Activated CD4-positive, alpha-beta T cell treated with anti-CD3 and anti-CD28 coated beads, Interleukin-2, amount 50 U/mL, for 24 hours (primary cell): ENCODE data around the gene MTRFR.
"Not testable (repeated sequence)": the region's sequence is repeated elsewhere in the genome, so short reads cannot be mapped to it uniquely, and the experiment has no call there.

Experiments
- DNase-seq, 2 donors: peaks; one replicate each; pipeline ENCODE4 v3.0.0-alpha.2; 2020; ENCODE audit warnings: low read depth in 1 of 2, low spot score in 1 of 2

Gene MTRFR

DNA sequence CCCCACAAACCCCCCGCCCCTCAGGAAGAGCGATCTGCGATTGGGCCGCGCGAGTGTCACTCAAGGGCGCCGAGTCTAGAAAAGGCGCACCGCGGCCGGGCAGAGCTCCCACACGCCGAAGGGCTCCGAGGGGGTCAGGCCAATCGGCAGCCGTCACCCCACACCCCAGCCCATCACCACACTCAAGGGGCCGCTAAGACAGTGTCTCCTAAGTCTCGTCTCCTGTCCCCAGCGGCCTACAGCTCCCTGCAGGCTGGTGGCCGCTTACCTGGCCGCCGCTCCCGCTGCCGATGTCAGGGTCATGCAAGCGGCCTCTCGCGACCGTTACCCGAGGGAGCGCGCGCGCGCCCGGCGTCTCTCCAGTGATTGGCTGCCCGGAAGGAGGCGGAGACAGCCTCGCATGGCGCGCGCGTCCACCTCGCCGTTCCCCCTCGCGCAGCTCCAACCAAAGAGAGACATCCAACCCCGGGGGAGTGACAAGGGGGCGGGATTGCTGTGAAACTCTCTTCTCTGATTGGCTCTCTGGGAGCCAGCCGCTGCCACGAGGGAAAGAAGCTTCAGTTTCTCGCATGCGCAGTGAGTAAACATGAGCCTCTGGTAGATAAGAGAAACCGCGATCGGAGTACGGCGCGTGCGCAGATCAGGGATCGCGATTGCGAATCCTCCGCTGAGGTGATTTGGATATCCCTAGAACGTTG, at the start of gene MTRFR, which contains the start of gene MPHOSPH9:
TSS of gene MTRFR (plus strand) at position 630 of the 698 bp plus-strand sequence. CDS start 20,239 bp downstream, outside the sequence.
TSS of gene MPHOSPH9 (minus strand) at position 335 of the 698 bp plus-strand sequence. CDS start 2,777 bp downstream, outside the sequence.
- peak; percentile 96 to 100 for DNase-seq

DNA sequence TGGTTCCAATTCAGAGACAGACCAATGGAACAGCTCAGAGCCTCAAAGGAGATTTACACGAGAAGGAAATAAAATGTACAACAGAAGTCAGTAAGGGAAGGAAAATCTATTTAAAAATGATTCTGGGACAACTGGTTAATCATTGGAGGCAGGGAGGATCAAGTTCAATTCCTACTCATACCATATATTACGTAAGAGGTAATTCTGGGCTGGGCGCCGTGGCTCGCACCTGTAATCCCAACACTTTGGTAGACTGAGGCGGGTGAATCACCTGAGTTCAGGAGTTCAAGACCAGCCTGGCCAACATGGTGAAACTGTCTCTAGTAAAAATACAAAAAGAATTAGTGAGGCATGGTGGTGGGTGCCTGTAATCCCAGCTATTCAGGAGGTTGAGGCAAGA, 45.6 kb upstream of the MTRFR start:
- DNase-seq, result no peak

DNA sequence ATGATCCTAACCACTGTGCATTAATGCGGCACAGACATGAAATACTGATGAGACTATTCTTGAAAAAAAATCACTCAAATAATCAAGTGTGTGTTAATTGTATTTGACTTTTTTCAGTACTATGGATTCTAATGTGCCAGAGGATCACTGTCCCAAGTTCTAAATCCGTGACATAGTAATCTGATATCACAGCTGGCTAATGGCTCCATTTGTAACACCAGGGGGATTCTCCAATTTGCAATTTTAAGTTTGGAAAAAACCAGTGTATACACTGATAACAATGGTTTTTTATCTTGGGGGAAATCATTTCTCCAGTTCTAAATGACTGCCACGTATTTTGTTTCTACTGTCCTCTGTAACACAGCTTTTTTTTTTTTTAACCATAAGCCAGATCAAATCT, 33.3 kb upstream of the MTRFR start:
- DNase-seq, result no peak

DNA sequence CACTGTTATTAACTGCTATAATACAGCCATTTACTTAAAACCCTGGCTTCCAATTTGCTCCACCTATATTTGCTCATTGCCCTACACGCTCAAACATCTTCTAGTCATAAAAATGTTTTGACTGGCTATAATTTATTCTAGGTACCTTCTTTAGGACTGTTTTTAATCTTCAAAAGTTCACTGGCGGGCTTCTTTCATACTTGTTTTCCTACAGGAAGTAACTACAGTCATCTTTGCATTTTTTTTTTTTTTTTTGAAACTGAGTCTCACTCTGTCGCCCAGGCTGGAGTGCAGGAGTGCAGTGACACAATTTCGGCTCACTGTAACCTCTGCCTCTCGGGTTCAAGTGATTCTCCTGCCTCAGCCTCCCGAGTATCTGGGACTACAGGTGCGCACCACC, 32.8 kb upstream of the MTRFR start:
- DNase-seq, result no peak

DNA sequence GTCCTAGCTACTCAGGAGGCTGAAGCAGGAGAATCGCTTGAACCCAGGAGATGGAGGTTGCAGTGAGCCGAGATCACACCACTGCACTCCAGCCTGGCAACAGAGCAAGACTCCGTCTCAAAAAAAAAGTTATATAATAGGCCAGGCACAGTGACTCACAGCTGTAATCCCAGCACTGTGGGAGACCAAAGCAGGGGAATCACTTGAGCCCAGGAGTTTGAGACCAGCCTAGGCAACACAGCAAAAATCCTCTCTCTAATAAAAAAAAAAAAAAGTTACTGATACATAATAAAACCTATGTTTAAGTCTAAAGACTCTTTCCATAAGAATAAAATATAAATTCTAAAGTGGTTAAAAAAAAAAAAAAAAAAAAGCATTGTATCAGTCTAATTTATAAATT, 26.4 kb upstream of the MTRFR start:
- DNase-seq, result not testable (repeated sequence)

DNA sequence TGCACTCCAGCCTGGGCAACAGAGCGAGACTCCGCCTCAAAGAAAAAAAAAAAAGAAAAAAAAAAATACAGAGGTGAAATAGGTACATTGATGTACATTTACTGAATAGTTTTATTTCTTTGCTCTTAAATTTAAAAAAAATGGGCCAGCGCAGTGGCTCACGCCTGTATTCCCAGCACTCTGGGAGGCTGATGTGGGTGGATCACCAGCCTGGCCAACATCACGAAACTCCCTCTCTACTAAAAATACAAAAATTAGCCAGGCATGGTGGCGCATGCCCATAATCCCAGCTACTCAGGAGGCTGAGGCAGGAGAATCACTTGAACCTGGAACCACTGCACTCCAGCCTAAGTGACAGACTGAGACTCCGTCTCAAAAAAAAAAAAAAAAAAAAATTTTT, 25.4 kb upstream of the MTRFR start:
- DNase-seq, result not testable (repeated sequence)

DNA sequence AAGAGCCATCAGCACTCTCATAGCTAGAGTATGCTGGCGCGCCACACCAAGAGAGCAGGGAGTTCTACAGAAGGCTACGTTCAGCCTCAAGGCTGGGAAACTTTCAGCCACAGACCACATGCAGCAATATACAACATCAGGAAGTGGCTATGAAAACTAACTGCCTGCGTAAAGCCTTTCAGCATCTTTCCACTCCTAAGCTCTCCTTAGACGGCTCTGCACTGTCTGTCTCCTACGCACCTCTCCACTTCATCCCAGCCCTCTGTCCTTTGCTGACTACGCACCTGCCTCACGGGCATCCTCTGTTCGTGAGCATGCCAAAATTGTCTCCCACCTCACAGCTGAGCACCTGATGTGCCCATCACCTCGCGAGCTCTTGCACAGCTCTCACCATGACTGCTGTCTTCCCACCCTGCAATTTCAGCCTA, 10.0 kb upstream of the MTRFR start:
- peak in 1 of 2 donors; percentile 49 for DNase-seq

DNA sequence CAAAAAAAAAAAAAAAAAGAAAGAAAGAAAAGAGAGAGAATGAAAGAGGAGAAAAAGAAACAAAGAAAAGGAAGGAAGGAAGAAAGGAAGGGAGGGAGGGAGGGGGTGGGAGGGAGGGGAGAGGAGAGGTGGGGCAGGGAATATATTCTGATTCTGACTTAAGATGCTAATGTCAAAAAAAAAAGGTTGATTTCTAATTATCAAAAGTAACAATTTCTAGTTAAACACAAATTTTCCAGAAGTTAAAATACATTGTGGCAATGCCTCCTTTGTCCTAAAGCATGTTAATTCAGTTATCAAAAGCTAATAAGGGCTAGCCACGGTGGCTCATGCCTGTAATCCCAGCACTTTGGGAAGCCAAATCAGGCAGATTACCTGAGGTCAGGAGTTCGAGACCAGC, 7.8 kb upstream of the MTRFR start:
- no peak for DNase-seq

DNA sequence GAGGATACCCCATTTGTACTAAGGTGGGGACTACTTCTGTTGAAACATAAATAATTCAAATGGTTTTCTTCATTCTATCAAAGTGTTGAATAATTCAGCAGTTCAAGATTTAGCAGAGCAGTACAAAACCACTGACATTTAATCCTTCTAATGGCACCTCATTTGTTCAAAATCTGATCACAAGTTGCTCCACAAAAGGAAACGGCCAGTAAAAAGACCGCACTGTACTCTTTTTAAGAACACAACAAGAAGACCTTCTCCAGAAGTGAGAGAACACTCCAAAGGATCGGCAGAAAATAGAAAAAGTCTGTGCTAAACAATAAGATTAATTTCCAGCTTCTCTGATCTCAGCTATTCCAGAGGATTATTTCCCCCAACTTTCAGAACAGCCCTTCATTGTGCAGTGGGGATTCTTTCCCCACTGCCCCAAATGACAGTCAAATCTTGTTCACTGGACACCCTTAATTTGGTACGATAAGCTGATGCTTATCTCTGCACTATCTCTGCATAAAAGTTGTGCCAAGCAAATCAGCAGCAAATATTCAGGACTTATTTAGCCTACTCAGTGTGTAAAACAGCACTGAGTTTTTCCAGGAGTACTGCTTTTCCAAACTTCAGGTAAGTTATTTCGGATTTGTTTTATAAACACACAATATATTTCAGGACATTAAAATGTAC, 5.5 kb upstream of the MTRFR start:
- no peak for DNase-seq

DNA sequence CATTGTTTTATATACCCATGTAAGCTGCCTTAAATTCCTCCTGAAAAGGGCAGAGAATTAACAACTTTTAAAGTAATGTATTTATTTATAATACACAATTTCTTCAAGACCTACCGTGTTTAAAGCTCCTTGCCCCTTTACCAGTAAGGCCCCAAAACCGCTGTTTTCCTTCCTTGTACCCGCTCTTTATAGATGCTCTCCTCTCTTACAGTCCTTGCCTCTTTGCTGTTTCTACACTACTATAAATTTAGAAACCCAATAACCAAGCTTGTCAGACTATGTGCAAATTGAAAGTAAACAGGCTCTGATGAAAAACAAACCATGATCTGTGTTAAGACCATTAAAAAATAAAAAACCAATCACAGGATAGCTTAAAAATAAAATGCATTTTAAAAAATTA, 4.2 kb upstream of the MTRFR start:
- no peak for DNase-seq

DNA sequence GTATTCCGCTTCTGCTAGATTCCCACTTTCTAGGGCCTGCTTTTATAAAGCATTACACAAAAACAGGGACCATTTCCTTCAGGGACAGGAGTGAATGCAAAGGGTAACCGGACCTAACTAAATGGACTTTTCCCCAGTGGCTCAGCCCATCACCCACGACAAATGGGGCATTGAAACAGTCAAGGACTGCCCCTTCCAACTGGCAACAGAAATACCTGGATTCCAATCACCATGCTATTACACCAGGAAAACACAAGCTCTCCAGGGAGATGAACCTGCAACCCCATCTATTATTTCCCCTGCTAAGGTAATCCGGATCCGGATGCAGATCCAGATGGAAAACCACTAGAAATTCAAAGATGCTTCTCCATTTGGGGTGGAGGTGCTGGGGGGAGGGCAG, 1.3 kb upstream of the MTRFR start:
- no peak for DNase-seq

DNA sequence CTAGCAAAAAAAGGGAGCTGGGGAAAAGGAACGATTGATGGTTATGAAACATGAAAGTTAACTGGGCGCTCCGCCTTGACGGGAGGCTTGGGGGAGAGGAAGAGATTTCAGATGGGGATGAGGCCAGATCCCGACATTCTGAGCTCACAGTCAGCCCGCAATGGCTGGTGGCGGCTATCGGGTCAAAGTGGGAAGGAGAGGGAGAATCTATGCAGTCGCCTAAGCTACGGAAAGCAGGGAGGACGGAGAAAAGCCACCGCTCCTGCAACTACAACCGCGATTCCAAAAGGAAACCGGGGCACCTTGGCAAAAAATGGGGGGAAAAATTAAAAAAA, 797 bp upstream of the MTRFR start:
- DNase-seq, result no peak

DNA sequence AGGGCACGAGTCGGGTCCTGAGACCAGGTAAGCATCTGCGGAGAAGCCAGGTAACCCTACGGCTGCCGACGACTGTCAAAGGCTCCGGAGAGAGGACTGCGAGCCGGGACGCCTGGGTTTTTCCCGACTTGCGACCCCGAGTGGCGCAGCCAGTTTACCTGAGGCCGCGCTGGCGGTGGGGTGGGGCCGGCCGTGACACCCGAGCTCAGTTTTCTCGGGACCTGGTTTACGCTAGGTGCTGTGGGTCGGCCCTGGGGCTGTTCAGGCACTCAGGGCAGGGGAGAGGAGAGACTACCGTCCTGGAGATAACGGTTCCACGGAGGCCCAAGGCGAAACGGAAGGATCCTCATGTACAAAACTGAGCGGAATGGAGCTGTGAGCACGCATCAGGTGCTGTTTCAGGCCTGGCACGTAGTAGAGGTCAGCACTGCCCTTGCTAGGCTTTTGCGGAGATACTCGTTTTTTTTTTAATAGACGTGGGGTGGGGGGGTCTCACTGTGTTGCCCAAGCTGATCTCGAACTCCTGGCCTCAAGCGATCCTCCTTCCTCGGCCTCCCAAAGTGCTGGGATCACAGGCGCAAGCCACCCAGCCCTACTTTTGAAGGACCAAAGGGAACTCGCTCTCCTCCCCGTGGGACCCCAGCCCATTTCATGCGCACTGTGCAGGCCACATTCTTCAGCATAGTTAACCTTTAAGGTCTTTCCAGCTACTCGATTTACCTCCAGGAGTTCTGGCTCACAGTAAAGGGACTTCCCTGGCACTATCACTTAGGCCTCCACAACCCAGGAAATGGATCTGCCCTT, 471 bp downstream of the MTRFR start:
- DNase-seq, result no peak

DNA sequence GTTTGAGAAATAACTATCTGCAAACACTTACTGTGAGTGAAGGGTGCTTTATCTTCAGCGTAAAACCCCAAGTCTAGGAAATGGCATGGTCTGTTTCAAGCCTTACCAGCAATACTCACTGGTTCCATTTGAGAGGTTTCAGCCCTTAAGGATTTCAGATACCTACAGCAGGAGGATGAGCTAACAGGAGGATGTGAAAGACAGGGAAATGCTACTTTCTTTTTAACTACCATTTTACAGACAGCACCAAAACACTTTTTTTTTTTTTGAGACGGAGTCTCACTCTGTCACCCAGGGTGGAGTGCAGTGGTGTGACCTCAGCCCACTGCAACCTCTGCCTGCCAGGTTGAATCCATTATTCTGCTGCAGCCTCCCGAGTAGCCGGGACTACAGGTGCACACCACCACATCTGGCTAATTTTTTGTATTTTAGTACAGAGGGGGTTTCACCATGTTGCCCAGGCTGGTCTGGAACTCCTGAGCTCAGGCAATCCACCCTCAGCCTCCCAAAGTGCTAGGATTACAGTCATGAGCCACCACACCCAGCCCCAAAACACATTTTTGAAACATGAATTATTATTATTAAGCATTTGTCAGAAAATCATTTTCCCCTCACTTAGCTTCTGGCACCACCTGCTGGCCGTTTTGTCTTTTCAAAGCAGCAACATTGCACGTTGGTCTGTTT, 4.6 kb downstream of the MTRFR start:
- DNase-seq, result peak; percentile 36 to 53

DNA sequence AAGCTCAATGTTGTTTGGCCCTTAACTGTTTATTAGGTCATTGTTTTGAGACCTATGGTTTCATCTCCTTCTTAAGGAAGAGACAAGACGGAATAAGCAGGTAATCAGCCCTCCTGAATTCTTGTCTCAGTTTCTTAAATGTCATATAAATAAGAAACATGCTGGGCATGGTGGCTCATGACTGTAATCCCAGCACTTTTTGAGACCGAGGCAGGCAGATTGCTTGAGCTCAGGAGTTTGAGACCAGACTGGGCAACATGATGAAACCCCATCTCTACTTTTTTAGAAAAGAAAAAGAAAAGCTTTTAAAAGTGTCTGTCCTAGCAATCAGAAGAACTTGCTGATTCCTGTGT, 5.1 kb downstream of the MTRFR start:
- DNase-seq, result no peak

DNA sequence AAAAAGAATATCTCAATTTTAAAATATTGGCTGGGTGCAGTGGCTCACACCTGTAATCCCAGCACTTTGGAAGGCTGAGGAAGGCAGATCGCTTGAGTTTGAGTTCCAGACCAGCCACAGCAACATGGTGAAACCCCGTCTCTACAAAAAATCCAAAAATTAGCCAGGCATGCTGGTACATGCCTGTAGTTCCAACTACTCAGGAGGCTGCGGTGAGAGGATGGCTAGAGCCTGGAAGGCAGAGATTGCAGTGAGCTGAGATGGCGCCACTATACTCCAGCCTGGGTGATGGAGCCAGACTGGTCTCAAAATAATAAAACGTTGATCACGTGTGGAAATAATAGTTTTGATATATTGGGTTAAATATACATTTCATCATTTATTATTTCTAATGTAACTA, 5.7 kb downstream of the MTRFR start:
- DNase-seq, result no peak

DNA sequence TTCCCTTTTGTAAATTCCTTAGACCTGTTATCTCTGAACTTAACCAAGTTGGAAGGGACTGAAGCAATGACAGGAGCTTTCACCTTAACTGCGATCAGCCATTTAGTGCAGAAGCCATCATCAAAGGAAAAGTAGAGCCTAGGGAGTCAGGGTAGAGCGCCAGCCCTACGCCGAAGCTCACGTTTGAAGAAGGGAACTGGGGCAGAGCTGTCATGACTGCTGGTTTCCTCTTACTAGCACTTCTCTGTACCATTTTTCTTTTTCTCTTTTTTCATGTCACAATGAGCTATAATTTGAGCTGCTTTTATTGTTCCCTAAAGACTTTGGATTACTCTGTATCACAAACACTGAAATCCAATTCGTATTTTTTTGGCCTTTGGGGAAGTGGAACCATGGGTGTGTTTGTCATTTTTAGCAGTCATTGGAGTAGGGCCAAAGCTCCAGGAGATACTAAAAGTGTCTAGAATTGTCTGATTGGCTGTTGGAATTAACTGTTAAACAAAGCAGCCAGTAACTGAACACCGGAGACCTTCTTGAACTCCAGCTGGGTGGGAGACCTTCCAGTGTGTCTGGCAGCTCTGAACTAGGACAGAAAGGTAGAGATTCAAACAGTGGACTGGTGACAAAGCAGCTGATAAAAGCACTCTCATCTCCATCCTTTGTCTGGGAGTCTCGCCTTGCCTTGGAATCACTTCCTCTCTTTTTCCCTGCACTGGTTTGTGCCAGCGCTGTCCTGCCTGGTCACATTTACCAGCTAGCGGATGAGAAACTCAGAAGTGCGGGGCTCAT, 9.1 kb downstream of the MTRFR start:
- DNase-seq, result no peak

DNA sequence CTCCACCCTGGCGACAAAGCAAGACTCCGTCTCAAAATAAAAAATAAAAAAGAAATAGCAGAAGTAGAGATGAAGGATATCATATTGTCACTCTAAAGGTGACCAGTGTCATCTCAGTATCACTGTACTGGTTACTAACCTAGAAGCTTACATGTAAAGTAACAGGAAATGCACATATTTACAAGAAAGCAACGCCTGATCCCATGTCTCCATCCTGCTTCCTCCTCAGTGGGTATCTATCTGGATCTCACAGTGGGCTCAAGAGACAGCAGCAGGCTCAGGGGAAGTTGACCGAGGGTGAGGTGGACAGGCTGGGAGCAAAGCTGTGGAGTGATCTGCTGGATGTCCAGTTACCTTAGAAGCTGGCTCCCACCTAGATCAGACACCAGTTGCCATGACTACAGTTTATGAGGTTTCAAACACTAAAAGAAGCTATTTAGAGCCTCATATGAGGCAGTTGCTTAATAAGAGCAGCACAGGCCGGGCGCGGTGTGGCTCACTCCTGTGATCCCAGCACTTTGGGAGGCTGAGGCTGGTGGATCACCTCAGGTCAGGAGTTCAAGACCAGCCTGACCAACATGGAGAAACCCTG, 10.5 kb downstream of the MTRFR start:
- DNase-seq, result no peak

DNA sequence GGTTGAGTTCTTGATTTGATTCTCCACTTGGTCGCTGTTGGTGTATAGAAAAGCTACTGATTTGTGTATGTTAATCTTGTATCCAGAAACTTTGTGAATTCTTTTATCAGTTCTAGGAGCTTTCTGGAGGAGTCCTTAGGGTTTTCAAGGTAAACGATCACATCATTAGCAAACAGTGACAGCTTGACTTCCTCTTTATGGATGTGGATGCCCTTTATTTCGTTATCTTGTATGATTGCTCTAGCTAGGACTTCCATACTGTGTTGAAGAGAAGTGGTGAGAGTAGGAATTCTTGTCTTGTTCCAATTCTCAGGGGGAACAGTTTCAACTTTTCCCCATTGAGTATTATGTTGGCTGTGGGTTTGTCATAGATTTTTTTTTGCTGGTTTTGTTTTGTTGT, 12.4 kb downstream of the MTRFR start:
- DNase-seq, result no peak

DNA sequence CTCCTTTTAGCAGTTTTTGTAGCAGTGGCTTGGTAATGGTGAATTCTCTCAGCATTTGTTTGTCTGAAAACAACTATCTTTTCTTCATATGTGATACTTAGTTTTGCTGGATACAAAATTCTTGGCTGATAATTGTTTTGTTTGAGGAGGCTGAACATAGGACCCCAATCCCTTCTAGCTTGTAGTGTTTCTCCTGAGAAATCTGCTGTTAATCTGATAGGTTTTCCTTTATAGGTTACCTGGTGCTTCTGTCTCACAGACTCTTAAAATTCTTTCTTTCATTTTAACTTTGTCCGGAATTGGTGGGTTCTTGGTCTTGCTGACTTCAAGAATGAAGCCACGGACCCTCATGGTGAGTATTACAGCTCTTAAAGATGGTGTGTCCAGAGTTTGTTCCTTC, 14.9 kb downstream of the MTRFR start:
- not testable (repeated sequence) for DNase-seq
